KMS-11 (cell line): ENCODE results near the gene DHX35.

Experiments used
- H2AFZ ChIP-seq: fragments of 200-600 bp; sonication (generic); 2 replicates; pipeline ENCODE4 v1.6.1; 2016; ENCODE audit warnings: antibody characterized with exemption, mixed run types, low read depth
- H3K27ac ChIP-seq: fragments of 200-600 bp; sonication (generic); 2 replicates; pipeline ENCODE4 v1.6.1; 2016; ENCODE audit warnings: mild to moderate bottlenecking, mixed run types
- H3K27me3 ChIP-seq: fragments of 200-600 bp; sonication (generic); 2 replicates; pipeline ENCODE4 v1.6.1; 2017; ENCODE audit warnings: mild to moderate bottlenecking, low read depth, mixed run types, moderate library complexity; ENCODE audit not compliant: insufficient read depth
- H3K36me3 ChIP-seq: fragments of 200-600 bp; sonication (generic); 2 replicates; pipeline ENCODE4 v1.6.1; 2017; ENCODE audit warnings: mild to moderate bottlenecking, mixed run types; ENCODE audit not compliant: insufficient read depth
- H3K4me1 ChIP-seq: fragments of 200-600 bp; sonication (generic); 2 replicates; pipeline ENCODE4 v1.6.1; 2016; ENCODE audit warnings: mild to moderate bottlenecking, low read depth, mixed run types; ENCODE audit not compliant: poor library complexity, severe bottlenecking
- H3K4me2 ChIP-seq: fragments of 200-600 bp; sonication (generic); 2 replicates; pipeline ENCODE4 v1.7.0; 2016; ENCODE audit warnings: mild to moderate bottlenecking, mixed run types
- H3K4me3 ChIP-seq: fragments of 200-600 bp; sonication (generic); IDR thresholded peaks from 2 replicates; pipeline ENCODE4 v1.6.1; 2017; ENCODE audit warnings: low read depth, low read length, mixed read lengths; ENCODE audit not compliant: insufficient read depth
- H3K79me2 ChIP-seq: fragments of 200-600 bp; sonication (generic); 2 replicates; pipeline ENCODE4 v1.6.1; 2016; ENCODE audit warnings: low read depth, mixed run types; ENCODE audit not compliant: insufficient read depth
- H3K9ac ChIP-seq: fragments of 200-600 bp; sonication (generic); 2 replicates; pipeline ENCODE4 v1.6.1; 2016; ENCODE audit warnings: mild to moderate bottlenecking, mixed run types
- H4K20me1 ChIP-seq: fragments of 200-600 bp; sonication (generic); 2 replicates; pipeline ENCODE4 v1.6.1; 2016; ENCODE audit warnings: mild to moderate bottlenecking, mixed run types; ENCODE audit not compliant: insufficient read depth
- CTCF ChIP-seq: fragments of 200-600 bp; sonication (generic); conservative IDR thresholded peaks from 2 replicates; pipeline ENCODE4 v1.6.1; 2017; ENCODE audit warnings: low read depth, mild to moderate bottlenecking, antibody characterized with exemption, low read length, moderate library complexity, mixed read lengths

The DHX35 gene

GRCh38 chr20:39089029-39089428 is 126.9 kb downstream of the DHX35 start:
- Histone ChIP-seq H3K4me3 (no peak overlapping the region), H3K4me2 (no peak overlapping the region)
- TF ChIP-seq CTCF: no peak

More at GRCh38 chr20:39089029-39089428, 126.9 kb downstream of the DHX35 start:
- H3K79me2 ChIP-seq: no peaks in the 10 kb centered on the region
- H3K4me1 ChIP-seq: no peaks in the 10 kb centered on the region
- no peaks in the 10 kb centered on the region for H4K20me1 ChIP-seq
- no peak overlapping the region for H3K9ac ChIP-seq
- H3K36me3 ChIP-seq: no peaks in the 10 kb centered on the region
- no peak overlapping the region for H2AFZ ChIP-seq
- no peak overlapping the region for H3K27ac ChIP-seq
- no peaks in the 10 kb centered on the region for H3K27me3 ChIP-seq
